Measurements from ENCODE around the gene STIMATE. TPM values are rescaled to one million over a fixed set of nuclear protein-coding genes. Genes with fewer than 3 reads are reported as not detected.

The STIMATE gene
- total and polyA plus RNA-seq, 2 of the 4 experiments (the other 2 are of a cell fraction), result 10.6 to 17.8 TPM

DNA sequence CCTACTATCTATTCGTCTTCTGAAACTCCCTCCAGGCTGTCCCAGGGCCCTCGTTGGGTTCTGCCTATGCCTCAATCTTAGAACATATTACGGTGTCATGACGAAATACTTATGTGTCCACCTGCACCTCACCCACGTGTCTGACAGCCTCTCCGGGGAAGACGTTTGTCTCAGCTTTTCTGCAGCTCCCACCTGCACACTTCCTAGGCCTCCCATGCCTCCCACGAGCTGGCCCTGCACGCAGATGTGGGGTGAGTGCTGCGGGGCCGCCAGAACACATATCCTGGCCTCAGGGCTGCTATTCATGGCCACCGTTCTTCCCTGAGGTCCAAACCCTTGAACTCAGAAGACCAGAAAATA, 55.4 kb downstream of the STIMATE start:
- POLR2A ChIA-PET (ENCODE audit: unreplicated experiment), result no interaction called here
- H4K5ac ChIP-seq (ENCODE audit: low read depth, low read length), result no peak overlapping the region
- dilution Hi-C loops (cut with HindIII; ENCODE audit: low sequenced_read_pairs, unreplicated experiment), result no loop called here

More for the DNA sequence above, 55.4 kb downstream of the STIMATE start:
- no peak overlapping the region for H2BK120ac ChIP-seq (ENCODE audit: low read depth, low read length)
- no peak overlapping the region for H3K56ac ChIP-seq (ENCODE audit: extremely low read depth, insufficient read depth, low read length)
- ATAC-seq (ENCODE audit: low read depth) (no peak), DNase-seq (no peak)
- no peak overlapping the region for H3K4me3 ChIP-seq (ENCODE audit: insufficient read depth, low read depth, low read length)
- H3K9me3 ChIP-seq (ENCODE audit: control insufficient read depth, insufficient read depth, low read length), result no peaks in the 10 kb centered on the region
- CTCF ChIA-PET, result interaction anchor here (1.0 kb wide), 1 partner anchor 21 kb away, joined by 3 read pairs; no protein-coding TSS in a partner anchor
- H2AK5ac ChIP-seq (ENCODE audit: low read depth, low read length), result no peak overlapping the region
- no TSS peak for BruUV-seq (replicated peaks)
- no peak overlapping the region for H3K4me2 ChIP-seq (ENCODE audit: low read depth, low read length)
- whole genome bisulfite sequencing, 2 experiments (ENCODE audit: extremely low coverage in 2 of 2, insufficient read length in 1 of 2), result no CpG with 5 or more reads among the region's 12 CpGs
- no peaks in the 10 kb centered on the region; a peak in 1 of 4 replicates for H3K79me1 ChIP-seq (ENCODE audit: low read depth in 1 of 2, low read length in 2 of 2)
- H3K9ac ChIP-seq (ENCODE audit: low read depth, low read length), result no peak overlapping the region
- intact Hi-C loops (cut with micrococcal nuclease) (no loop called here), in situ Hi-C loops (cut with MboI; ENCODE audit: low sequenced_read_pairs) (no loop called here)
- no peak overlapping the region for H3K18ac ChIP-seq (ENCODE audit: low read depth, low read length)
- H3K23ac ChIP-seq (ENCODE audit: low read depth, low read length), result no peak overlapping the region
- no peak overlapping the region for H3K14ac ChIP-seq (replicated peaks; ENCODE audit: low read depth, low read length)
- H2AFZ ChIP-seq (replicated peaks; ENCODE audit: low read length, poor library complexity), result no peak overlapping the region
- H3K4me1 ChIP-seq (ENCODE audit: control insufficient read depth, insufficient read depth, low read length), result peaks cover 4% of the 10 kb centered on the region; the same call in 1 of the 2 replicates
- no peak overlapping the region for H2AK9ac ChIP-seq (replicated peaks; ENCODE audit: low read depth, low read length, poor library complexity)
- no peak overlapping the region for H2BK20ac ChIP-seq (ENCODE audit: low read depth, low read length)
- H3K27ac ChIP-seq (ENCODE audit: insufficient read depth, low read length), result no peak overlapping the region
- H3K27me3 ChIP-seq (ENCODE audit: control insufficient read depth, insufficient read depth, low read length), result no peaks in the 10 kb centered on the region
- H3K36me3 ChIP-seq (ENCODE audit: control insufficient read depth, insufficient read depth, low read length), result peaks cover 14% of the 10 kb centered on the region; the same call in 1 of the 2 replicates
- no peak for TF ChIP-seq MXI1 (IDR thresholded peaks at IDR 0.05; ENCODE audit: borderline replicate concordance, low read depth, low read length)
- TF ChIP-seq CHD1 (IDR thresholded peaks at IDR 0.05; ENCODE audit: low read depth, low read length), result no peak
- TF ChIP-seq RAD21 (IDR thresholded peaks at IDR 0.05; ENCODE audit: low read length), result no peak
- no peak for TF ChIP-seq CEBPB (IDR thresholded peaks at IDR 0.05; ENCODE audit: low read depth, low read length)
- TF ChIP-seq, protein P1, sequence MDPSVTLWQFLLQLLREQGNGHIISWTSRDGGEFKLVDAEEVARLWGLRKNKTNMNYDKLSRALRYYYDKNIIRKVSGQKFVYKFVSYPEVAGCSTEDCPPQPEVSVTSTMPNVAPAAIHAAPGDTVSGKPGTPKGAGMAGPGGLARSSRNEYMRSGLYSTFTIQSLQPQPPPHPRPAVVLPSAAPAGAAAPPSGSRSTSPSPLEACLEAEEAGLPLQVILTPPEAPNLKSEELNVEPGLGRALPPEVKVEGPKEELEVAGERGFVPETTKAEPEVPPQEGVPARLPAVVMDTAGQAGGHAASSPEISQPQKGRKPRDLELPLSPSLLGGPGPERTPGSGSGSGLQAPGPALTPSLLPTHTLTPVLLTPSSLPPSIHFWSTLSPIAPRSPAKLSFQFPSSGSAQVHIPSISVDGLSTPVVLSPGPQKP (IDR thresholded peaks at IDR 0.05; ENCODE audit: borderline replicate concordance, low read depth, low read length), result no peak
- TF ChIP-seq MAFK (IDR thresholded peaks at IDR 0.05; ENCODE audit: low read depth, low read length), result no peak
- TF ChIP-seq FOS (IDR thresholded peaks at IDR 0.05; ENCODE audit: low read depth, low read length), result no peak
- TF ChIP-seq, protein P2, sequence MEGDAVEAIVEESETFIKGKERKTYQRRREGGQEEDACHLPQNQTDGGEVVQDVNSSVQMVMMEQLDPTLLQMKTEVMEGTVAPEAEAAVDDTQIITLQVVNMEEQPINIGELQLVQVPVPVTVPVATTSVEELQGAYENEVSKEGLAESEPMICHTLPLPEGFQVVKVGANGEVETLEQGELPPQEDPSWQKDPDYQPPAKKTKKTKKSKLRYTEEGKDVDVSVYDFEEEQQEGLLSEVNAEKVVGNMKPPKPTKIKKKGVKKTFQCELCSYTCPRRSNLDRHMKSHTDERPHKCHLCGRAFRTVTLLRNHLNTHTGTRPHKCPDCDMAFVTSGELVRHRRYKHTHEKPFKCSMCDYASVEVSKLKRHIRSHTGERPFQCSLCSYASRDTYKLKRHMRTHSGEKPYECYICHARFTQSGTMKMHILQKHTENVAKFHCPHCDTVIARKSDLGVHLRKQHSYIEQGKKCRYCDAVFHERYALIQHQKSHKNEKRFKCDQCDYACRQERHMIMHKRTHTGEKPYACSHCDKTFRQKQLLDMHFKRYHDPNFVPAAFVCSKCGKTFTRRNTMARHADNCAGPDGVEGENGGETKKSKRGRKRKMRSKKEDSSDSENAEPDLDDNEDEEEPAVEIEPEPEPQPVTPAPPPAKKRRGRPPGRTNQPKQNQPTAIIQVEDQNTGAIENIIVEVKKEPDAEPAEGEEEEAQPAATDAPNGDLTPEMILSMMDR (conservative IDR thresholded peaks at IDR 0.05; ENCODE audit: low read depth, low read length), result no peak
- TF ChIP-seq RFX5 (IDR thresholded peaks at IDR 0.05; ENCODE audit: low read depth, low read length), result no peak
- TF ChIP-seq SMC3 (IDR thresholded peaks at IDR 0.05; ENCODE audit: low read depth, low read length), result no peak
- TF ChIP-seq MAZ (IDR thresholded peaks at IDR 0.05; ENCODE audit: borderline replicate concordance, low read depth, low read length), result no peak
- TF ChIP-seq BHLHE40 (IDR thresholded peaks at IDR 0.05; ENCODE audit: low read depth, low read length), result no peak
- TF ChIP-seq, protein P3, sequence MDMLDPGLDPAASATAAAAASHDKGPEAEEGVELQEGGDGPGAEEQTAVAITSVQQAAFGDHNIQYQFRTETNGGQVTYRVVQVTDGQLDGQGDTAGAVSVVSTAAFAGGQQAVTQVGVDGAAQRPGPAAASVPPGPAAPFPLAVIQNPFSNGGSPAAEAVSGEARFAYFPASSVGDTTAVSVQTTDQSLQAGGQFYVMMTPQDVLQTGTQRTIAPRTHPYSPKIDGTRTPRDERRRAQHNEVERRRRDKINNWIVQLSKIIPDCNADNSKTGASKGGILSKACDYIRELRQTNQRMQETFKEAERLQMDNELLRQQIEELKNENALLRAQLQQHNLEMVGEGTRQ (IDR thresholded peaks at IDR 0.05; ENCODE audit: low read depth, low read length), result no peak
- no peak for TF ChIP-seq POLR2A (IDR thresholded peaks at IDR 0.05; ENCODE audit: low read depth, low read length)
- no peak for TF ChIP-seq RCOR1 (IDR thresholded peaks at IDR 0.05; ENCODE audit: insufficient replicate concordance, low read length)
- TF ChIP-seq NFE2L2 (IDR thresholded peaks at IDR 0.05; ENCODE audit: low read depth, low read length), result no peak
- no peak overlapping the region for H2BK15ac ChIP-seq (ENCODE audit: low read depth, low read length)
- H4K20me1 ChIP-seq (ENCODE audit: insufficient read depth, low read length), result no peaks in the 10 kb centered on the region; the same call in 1 of the 2 replicates
- no peak overlapping the region for H2BK5ac ChIP-seq (ENCODE audit: low read depth, low read length, poor library complexity, severe bottlenecking)
- no peak overlapping the region for H4K91ac ChIP-seq (ENCODE audit: insufficient read depth, low read depth, low read length)
- peaks cover 9% of the 10 kb centered on the region; the same call in 1 of the 2 replicates for H3K9me1 ChIP-seq (ENCODE audit: insufficient read depth, low read length)
- H4K8ac ChIP-seq (ENCODE audit: low read depth in 2 of 2, low read length in 2 of 2), result no peak overlapping the region
- no peak overlapping the region for H3K4ac ChIP-seq (ENCODE audit: low read depth, low read length)

All from IMR-90 (cell line).